ENCODE data around the gene ADD1. TPM values are rescaled to one million over a fixed set of nuclear protein-coding genes. Genes with fewer than 3 reads are reported as not detected.

Gene ADD1
- polyA plus RNA-seq, 1 donor (not counting 4 experiments of a cell fraction or from before 2014, with no cell fraction given), result 109 TPM

DNA sequence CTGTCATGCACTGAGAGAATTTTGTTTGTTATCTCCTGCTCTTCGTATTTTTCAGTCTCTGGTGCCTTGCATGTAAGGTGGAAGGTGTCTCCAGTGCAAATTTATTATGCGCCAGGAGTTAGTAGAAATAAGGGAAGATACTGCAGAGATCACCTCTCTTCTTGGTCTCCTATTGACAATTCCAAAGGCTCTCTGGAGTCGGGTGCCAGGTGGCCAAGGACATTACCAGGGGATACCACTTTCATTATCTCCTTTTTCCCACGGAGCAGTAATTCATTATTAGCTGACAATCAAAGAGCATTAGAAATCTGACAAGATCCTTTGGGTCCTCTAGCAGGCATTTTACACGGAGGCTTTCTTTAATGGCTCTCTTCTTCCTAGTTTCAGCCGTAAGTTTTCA, 26.0 kb downstream of the ADD1 start:
- H3K9me1 ChIP-seq (ENCODE audit: control insufficient read depth, extremely low read depth, insufficient read depth, low read length), result no peaks in the 10 kb centered on the region
- DNase-seq (ENCODE audit: low read depth, low spot score) (no peak), FAIRE-seq (no peak)
- no peak overlapping the region for H2AFZ ChIP-seq (ENCODE audit: control insufficient read depth, low read length)
- H3K27ac ChIP-seq (ENCODE audit: control insufficient read depth, insufficient read depth, low read length), result no peak overlapping the region
- H3K79me2 ChIP-seq (ENCODE audit: control insufficient read depth, insufficient read depth, low read length), result peaks cover 90% of the 10 kb centered on the region
- no peak overlapping the region for H3K9ac ChIP-seq (ENCODE audit: control insufficient read depth, extremely low read depth, insufficient read depth, low read length)
- H4K20me1 ChIP-seq (ENCODE audit: control insufficient read depth, extremely low read depth, insufficient read depth, low read length), result peaks cover 20% of the 10 kb centered on the region
- dilution Hi-C loops (cut with MboI; ENCODE audit: extremely low pct_ligation_motif_present, low sequenced_read_pairs), result no loop called here
- no peak for TF ChIP-seq EZH2 (IDR thresholded peaks at IDR 0.05; ENCODE audit: low read length)
- TF ChIP-seq, protein P1, sequence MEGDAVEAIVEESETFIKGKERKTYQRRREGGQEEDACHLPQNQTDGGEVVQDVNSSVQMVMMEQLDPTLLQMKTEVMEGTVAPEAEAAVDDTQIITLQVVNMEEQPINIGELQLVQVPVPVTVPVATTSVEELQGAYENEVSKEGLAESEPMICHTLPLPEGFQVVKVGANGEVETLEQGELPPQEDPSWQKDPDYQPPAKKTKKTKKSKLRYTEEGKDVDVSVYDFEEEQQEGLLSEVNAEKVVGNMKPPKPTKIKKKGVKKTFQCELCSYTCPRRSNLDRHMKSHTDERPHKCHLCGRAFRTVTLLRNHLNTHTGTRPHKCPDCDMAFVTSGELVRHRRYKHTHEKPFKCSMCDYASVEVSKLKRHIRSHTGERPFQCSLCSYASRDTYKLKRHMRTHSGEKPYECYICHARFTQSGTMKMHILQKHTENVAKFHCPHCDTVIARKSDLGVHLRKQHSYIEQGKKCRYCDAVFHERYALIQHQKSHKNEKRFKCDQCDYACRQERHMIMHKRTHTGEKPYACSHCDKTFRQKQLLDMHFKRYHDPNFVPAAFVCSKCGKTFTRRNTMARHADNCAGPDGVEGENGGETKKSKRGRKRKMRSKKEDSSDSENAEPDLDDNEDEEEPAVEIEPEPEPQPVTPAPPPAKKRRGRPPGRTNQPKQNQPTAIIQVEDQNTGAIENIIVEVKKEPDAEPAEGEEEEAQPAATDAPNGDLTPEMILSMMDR (optimal IDR thresholded peaks at IDR 0.05 in 1 of 3, IDR thresholded peaks at IDR 0.05 in 1 of 3, conservative IDR thresholded peaks at IDR 0.05 in 1 of 3; ENCODE audit: extremely low read depth in 1 of 3, insufficient read depth in 2 of 3, low read length in 3 of 3), result no peak
- no peak overlapping the region for H3K4me3 ChIP-seq (ENCODE audit: control insufficient read depth in 2 of 3, extremely low read depth in 1 of 3, insufficient read depth in 2 of 3, low read depth in 1 of 3, low read length in 3 of 3)
- H3K9me3 ChIP-seq (ENCODE audit: control insufficient read depth, low read depth, low read length), result no peaks in the 10 kb centered on the region
- H3K27me3 ChIP-seq (ENCODE audit: control insufficient read depth, extremely low read depth, insufficient read depth, low read length), result no peaks in the 10 kb centered on the region
- H3K4me1 ChIP-seq (ENCODE audit: control insufficient read depth, extremely low read depth, insufficient read depth, low read length), result no peaks in the 10 kb centered on the region
- no peaks in the 10 kb centered on the region for H3K36me3 ChIP-seq (ENCODE audit: control insufficient read depth in 2 of 2, extremely low read depth in 1 of 2, insufficient read depth in 2 of 2, low read length in 2 of 2)
- no peak overlapping the region for H3K4me2 ChIP-seq (ENCODE audit: control insufficient read depth, extremely low read depth, insufficient read depth, low read depth, low read length)

GRCh38 chr4:2870082-2870481, 26.4 kb downstream of the ADD1 start:
- no peak overlapping the region for H3K4me2 ChIP-seq (ENCODE audit: control insufficient read depth, extremely low read depth, insufficient read depth, low read depth, low read length)
- peaks cover 90% of the 10 kb centered on the region for H3K79me2 ChIP-seq (ENCODE audit: control insufficient read depth, insufficient read depth, low read length)

More at GRCh38 chr4:2870082-2870481, 26.4 kb downstream of the ADD1 start:
- Histone ChIP-seq H4K20me1 (ENCODE audit: control insufficient read depth, extremely low read depth, insufficient read depth, low read length) (peaks cover 20% of the 10 kb centered on the region), H3K9ac (ENCODE audit: control insufficient read depth, extremely low read depth, insufficient read depth, low read length) (no peak overlapping the region), H3K9me1 (ENCODE audit: control insufficient read depth, extremely low read depth, insufficient read depth, low read length) (no peaks in the 10 kb centered on the region), H3K4me1 (ENCODE audit: control insufficient read depth, extremely low read depth, insufficient read depth, low read length) (no peaks in the 10 kb centered on the region), H3K27ac (ENCODE audit: control insufficient read depth, insufficient read depth, low read length) (no peak overlapping the region), H3K9me3 (ENCODE audit: control insufficient read depth, low read depth, low read length) (no peaks in the 10 kb centered on the region), H3K4me3 (ENCODE audit: control insufficient read depth in 2 of 3, extremely low read depth in 1 of 3, insufficient read depth in 2 of 3, low read depth in 1 of 3, low read length in 3 of 3) (no peak overlapping the region), H3K27me3 (ENCODE audit: control insufficient read depth, extremely low read depth, insufficient read depth, low read length) (no peaks in the 10 kb centered on the region), H2AFZ (ENCODE audit: control insufficient read depth, low read length) (no peak overlapping the region), H3K36me3 (ENCODE audit: control insufficient read depth in 2 of 2, extremely low read depth in 1 of 2, insufficient read depth in 2 of 2, low read length in 2 of 2) (no peaks in the 10 kb centered on the region)
- FAIRE-seq (no peak), DNase-seq (ENCODE audit: low read depth, low spot score) (no peak)
- dilution Hi-C loops (cut with MboI; ENCODE audit: extremely low pct_ligation_motif_present, low sequenced_read_pairs), result no loop called here
- TF ChIP-seq, protein P1 (optimal IDR thresholded peaks at IDR 0.05 in 1 of 3, IDR thresholded peaks at IDR 0.05 in 1 of 3, conservative IDR thresholded peaks at IDR 0.05 in 1 of 3; ENCODE audit: extremely low read depth in 1 of 3, insufficient read depth in 2 of 3, low read length in 3 of 3), result no peak
- no peak for TF ChIP-seq EZH2 (IDR thresholded peaks at IDR 0.05; ENCODE audit: low read length)
